Astrocyte (in vitro differentiated cells and primary cell): ENCODE data around the gene GNG12.

Source experiments
- EZH2 ChIP-seq: IDR thresholded peaks from 2 replicates; pipeline ENCODE4 v1.6.1; 2012; ENCODE audit warnings: mild to moderate bottlenecking, low read length, inconsistent platforms; ENCODE audit not compliant: insufficient read depth
- TF ChIP-seq, protein P1 (sequence below): IDR thresholded peaks from 2 replicates; pipeline ENCODE4 v1.5.1; 2011; ENCODE audit warnings: low read depth, mild to moderate bottlenecking, inconsistent platforms, low read length, moderate library complexity; ENCODE audit not compliant: insufficient read depth

DNA sequence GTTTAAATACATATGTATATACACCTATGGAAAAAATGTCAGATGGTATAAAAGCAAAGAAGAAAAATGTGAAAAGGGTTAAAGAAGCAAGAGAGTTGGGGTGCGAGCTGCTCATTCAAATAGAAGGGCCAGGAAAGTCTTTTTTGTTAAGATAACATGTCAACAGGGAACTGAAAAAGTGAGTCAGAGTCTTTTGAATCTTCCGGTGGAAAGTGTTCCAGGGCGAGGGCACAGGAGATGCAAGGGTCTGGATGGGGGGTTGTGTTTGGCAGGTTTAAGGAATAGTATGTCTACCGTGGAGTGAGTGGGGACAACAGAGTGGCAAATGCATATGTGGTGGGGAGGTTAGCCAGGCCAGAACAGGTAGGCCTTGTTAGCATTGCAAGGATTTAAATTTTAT lies 22.2 kb upstream of the GNG12 start:
- TF ChIP-seq EZH2: no peak
- TF ChIP-seq, protein P1, sequence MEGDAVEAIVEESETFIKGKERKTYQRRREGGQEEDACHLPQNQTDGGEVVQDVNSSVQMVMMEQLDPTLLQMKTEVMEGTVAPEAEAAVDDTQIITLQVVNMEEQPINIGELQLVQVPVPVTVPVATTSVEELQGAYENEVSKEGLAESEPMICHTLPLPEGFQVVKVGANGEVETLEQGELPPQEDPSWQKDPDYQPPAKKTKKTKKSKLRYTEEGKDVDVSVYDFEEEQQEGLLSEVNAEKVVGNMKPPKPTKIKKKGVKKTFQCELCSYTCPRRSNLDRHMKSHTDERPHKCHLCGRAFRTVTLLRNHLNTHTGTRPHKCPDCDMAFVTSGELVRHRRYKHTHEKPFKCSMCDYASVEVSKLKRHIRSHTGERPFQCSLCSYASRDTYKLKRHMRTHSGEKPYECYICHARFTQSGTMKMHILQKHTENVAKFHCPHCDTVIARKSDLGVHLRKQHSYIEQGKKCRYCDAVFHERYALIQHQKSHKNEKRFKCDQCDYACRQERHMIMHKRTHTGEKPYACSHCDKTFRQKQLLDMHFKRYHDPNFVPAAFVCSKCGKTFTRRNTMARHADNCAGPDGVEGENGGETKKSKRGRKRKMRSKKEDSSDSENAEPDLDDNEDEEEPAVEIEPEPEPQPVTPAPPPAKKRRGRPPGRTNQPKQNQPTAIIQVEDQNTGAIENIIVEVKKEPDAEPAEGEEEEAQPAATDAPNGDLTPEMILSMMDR: no peak
